ENCODE results near the gene CTDP1. TPM values are rescaled to one million over a fixed set of nuclear protein-coding genes. Genes with fewer than 3 reads are reported as not detected.

The CTDP1 gene
- total RNA-seq, 1 experiment from 2014 or later = 33.7 TPM

DNA sequence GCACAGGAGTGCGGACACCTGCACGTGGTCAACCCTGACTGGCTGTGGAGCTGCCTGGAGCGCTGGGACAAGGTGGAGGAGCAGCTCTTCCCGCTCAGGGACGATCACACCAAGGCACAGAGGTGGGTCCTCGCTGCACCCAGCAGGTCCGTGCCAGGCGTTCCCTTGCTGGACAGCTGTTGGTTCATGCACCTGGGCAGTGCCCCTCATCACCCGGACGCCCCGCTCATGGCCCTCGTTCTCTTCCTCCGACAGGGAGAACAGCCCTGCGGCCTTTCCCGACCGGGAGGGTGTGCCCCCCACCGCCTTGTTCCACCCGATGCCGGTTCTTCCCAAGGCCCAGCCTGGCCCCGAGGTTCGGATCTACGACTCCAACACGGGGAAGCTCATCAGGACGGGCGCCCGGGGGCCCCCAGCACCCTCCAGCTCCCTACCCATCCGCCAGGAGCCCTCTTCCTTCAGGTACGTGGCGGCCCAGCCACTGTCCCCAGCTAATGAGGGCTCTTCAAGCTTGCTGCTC, 38.0 kb downstream of the CTDP1 start:
- H3K14ac ChIP-seq (ENCODE audit: insufficient read depth, low read length) = no peak overlapping the region
- no peak overlapping the region for H2BK120ac ChIP-seq (ENCODE audit: low read depth, low read length, poor library complexity, severe bottlenecking)
- no peak overlapping the region for H4K8ac ChIP-seq (replicated peaks; ENCODE audit: insufficient read length, low read depth, low read length)
- H3T11ph ChIP-seq (ENCODE audit: low read length) = no peak overlapping the region
- H3K23ac ChIP-seq (ENCODE audit: insufficient read length, low read depth, low read length) = no peak overlapping the region
- H3K4me2 ChIP-seq (ENCODE audit: insufficient read depth, insufficient read length, low read length) = no peak overlapping the region
- H2AFZ ChIP-seq (ENCODE audit: low read length) = no peak overlapping the region
- no peak overlapping the region for H2AK5ac ChIP-seq (ENCODE audit: insufficient read length, low read length)
- H2BK15ac ChIP-seq (ENCODE audit: low read depth, low read length) = no peak overlapping the region
- Mint-ChIP-seq H3K27ac (no peak overlapping the region), H3K36me3 (ENCODE audit: insufficient read depth in 1 of 3, low read depth in 3 of 3) (peaks cover 42 to 67% (median 55%) of the 10 kb centered on the region in 3 experiments), H3K4me3 (no peak overlapping the region), H3K4me1 (no peaks in the 10 kb centered on the region), H3K27me3 (ENCODE audit: low read depth) (no peaks in the 10 kb centered on the region), H3K9me3 (no peaks in the 10 kb centered on the region)
- H4K20me1 ChIP-seq (ENCODE audit: control insufficient read depth, insufficient read depth, insufficient read length) = peaks cover 3% of the 10 kb centered on the region
- H3K79me1 ChIP-seq (ENCODE audit: insufficient read depth, low read depth, low read length, poor library complexity, severe bottlenecking) = no peaks in the 10 kb centered on the region
- H3K27ac ChIP-seq (ENCODE audit: insufficient read length, low read depth, low read length) = no peak overlapping the region
- H3K27me3 ChIP-seq (ENCODE audit: insufficient read depth, low read length) = no peaks in the 10 kb centered on the region
- no peak overlapping the region for H2BK5ac ChIP-seq (ENCODE audit: insufficient read length, low read length)
- H3K79me2 ChIP-seq (ENCODE audit: insufficient read depth, low read length) = no peaks in the 10 kb centered on the region
- H3K9me3 ChIP-seq (ENCODE audit: control insufficient read depth, low read depth, low read length) = no peaks in the 10 kb centered on the region
- H4K91ac ChIP-seq (ENCODE audit: insufficient read length, low read depth, low read length) = no peak overlapping the region
- H3K9ac ChIP-seq (ENCODE audit: extremely low read depth, insufficient read length, low read length) = no peak overlapping the region
- no peak overlapping the region for H2BK12ac ChIP-seq (ENCODE audit: insufficient read length, low read depth, low read length)
- H3K23me2 ChIP-seq (ENCODE audit: insufficient read length, low read depth, low read length, poor library complexity, severe bottlenecking) = no peaks in the 10 kb centered on the region
- H4K5ac ChIP-seq (ENCODE audit: insufficient read length, low read depth, low read length) = no peak overlapping the region
- no peak overlapping the region for H3K4ac ChIP-seq (ENCODE audit: low read depth, low read length)
- no peak overlapping the region for H2BK20ac ChIP-seq (ENCODE audit: low read depth, low read length, poor library complexity, severe bottlenecking)
- TF ChIP-seq, protein P1, sequence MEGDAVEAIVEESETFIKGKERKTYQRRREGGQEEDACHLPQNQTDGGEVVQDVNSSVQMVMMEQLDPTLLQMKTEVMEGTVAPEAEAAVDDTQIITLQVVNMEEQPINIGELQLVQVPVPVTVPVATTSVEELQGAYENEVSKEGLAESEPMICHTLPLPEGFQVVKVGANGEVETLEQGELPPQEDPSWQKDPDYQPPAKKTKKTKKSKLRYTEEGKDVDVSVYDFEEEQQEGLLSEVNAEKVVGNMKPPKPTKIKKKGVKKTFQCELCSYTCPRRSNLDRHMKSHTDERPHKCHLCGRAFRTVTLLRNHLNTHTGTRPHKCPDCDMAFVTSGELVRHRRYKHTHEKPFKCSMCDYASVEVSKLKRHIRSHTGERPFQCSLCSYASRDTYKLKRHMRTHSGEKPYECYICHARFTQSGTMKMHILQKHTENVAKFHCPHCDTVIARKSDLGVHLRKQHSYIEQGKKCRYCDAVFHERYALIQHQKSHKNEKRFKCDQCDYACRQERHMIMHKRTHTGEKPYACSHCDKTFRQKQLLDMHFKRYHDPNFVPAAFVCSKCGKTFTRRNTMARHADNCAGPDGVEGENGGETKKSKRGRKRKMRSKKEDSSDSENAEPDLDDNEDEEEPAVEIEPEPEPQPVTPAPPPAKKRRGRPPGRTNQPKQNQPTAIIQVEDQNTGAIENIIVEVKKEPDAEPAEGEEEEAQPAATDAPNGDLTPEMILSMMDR (conservative IDR thresholded peaks at IDR 0.05) = no peak
- no peaks in the 10 kb centered on the region for H3K4me1 ChIP-seq (ENCODE audit: insufficient read depth, low read length)
- WGBS (ENCODE audit: extremely low coverage, insufficient read length, low lambda C conversion rate) = no CpG with 5 or more reads among the region's 29 CpGs
- H3K56ac ChIP-seq (ENCODE audit: insufficient read length, low read depth, low read length) = no peak overlapping the region
- no peak overlapping the region for H3K18ac ChIP-seq (ENCODE audit: insufficient read length, low read depth, low read length)
- no peak for DNase-seq

Data from H9 (cell line).